Dendritic cell treated with granulocyte-macrophage colony-stimulating factor and Interleukin-4, amounts not matched to agents 40 ng/mL and 50 ng/mL, for 4 days (primary cell): Measurements from ENCODE around the gene PRR14.
"Not testable (repeated sequence)": the region's sequence is repeated elsewhere in the genome, so short reads cannot be mapped to it uniquely, and the experiment has no call there.

Experiments
- H3K27ac Mint-ChIP-seq: one replicate; pipeline ENCODE4 v1.8.0; 2022; ENCODE audit warnings: mild to moderate bottlenecking, mixed read lengths
- H3K27me3 Mint-ChIP-seq: one replicate; pipeline ENCODE4 v1.8.0; 2022; ENCODE audit warnings: mild to moderate bottlenecking, mixed read lengths
- H3K36me3 Mint-ChIP-seq: one replicate; pipeline ENCODE4 v1.8.0; 2022; ENCODE audit warnings: low read depth, mixed read lengths
- H3K4me1 Mint-ChIP-seq: one replicate; pipeline ENCODE4 v1.8.0; 2022; ENCODE audit warnings: low read depth, mixed read lengths
- H3K4me3 Mint-ChIP-seq: one replicate; pipeline ENCODE4 v1.8.0; 2022; ENCODE audit warnings: mild to moderate bottlenecking, moderate library complexity, mixed read lengths
- H3K9me3 Mint-ChIP-seq: one replicate; pipeline ENCODE4 v1.8.0; 2022; ENCODE audit warnings: mixed read lengths
- intact Hi-C: fragments of 100-400 bp; cut with micrococcal nuclease; formaldehyde crosslinking; loops from one replicate; pipeline ENCODE4 v1.15.0; 2022

The PRR14 gene

GRCh38 chr16:30619638-30620037 lies 31.1 kb upstream of the PRR14 start:
- Mint-ChIP-seq H3K4me1 (peaks cover 12% of the 10 kb centered on the region), H3K9me3 (no peaks in the 10 kb centered on the region), H3K27ac (no peak overlapping the region), H3K36me3 (no peaks in the 10 kb centered on the region), H3K4me3 (no peak overlapping the region), H3K27me3 (no peaks in the 10 kb centered on the region)
- intact Hi-C loops: no loop called here

GRCh38 chr16:30620169-30620568 lies 30.6 kb upstream of the PRR14 start:
- H3K27me3 Mint-ChIP-seq: no peaks in the 10 kb centered on the region
- H3K36me3 Mint-ChIP-seq: no peaks in the 10 kb centered on the region
- H3K4me1 Mint-ChIP-seq: peaks cover 11% of the 10 kb centered on the region
- H3K4me3 Mint-ChIP-seq: no peak overlapping the region
- H3K27ac Mint-ChIP-seq: no peak overlapping the region
- H3K9me3 Mint-ChIP-seq: no peaks in the 10 kb centered on the region
- intact Hi-C loops: no loop called here

- no peak overlapping the region for H3K27ac Mint-ChIP-seq
- H3K4me1 Mint-ChIP-seq: peaks cover 5% of the 10 kb centered on the region
- H3K36me3 Mint-ChIP-seq: no peaks in the 10 kb centered on the region
- no peaks in the 10 kb centered on the region for H3K9me3 Mint-ChIP-seq
- no peaks in the 10 kb centered on the region for H3K27me3 Mint-ChIP-seq
- intact Hi-C loops: no loop called here
- no peak overlapping the region for H3K4me3 Mint-ChIP-seq
Measured at GRCh38 chr16:30621765-30622164, 29.0 kb upstream of the PRR14 start.

GRCh38 chr16:30622455-30623032 lies 28.2 kb upstream of the PRR14 start:
- Mint-ChIP-seq H3K4me3 (no peak overlapping the region), H3K4me1 (peaks cover 5% of the 10 kb centered on the region), H3K9me3 (no peaks in the 10 kb centered on the region), H3K27me3 (no peaks in the 10 kb centered on the region), H3K36me3 (no peaks in the 10 kb centered on the region), H3K27ac (no peak overlapping the region)
- intact Hi-C loops: no loop called here

GRCh38 chr16:30623536-30624283 lies 27.1 kb upstream of the PRR14 start:
- H3K9me3 Mint-ChIP-seq: no peaks in the 10 kb centered on the region
- no peak overlapping the region for H3K27ac Mint-ChIP-seq
- no peak overlapping the region for H3K4me3 Mint-ChIP-seq
- intact Hi-C loops: no loop called here
- no peaks in the 10 kb centered on the region for H3K36me3 Mint-ChIP-seq
- no peaks in the 10 kb centered on the region for H3K27me3 Mint-ChIP-seq
- H3K4me1 Mint-ChIP-seq: peaks cover 8% of the 10 kb centered on the region

- H3K27me3 Mint-ChIP-seq: no peaks in the 10 kb centered on the region
- H3K4me1 Mint-ChIP-seq: peaks cover 11% of the 10 kb centered on the region
- intact Hi-C loops: no loop called here
- H3K36me3 Mint-ChIP-seq: no peaks in the 10 kb centered on the region
- no peak overlapping the region for H3K27ac Mint-ChIP-seq
- no peak overlapping the region for H3K4me3 Mint-ChIP-seq
- H3K9me3 Mint-ChIP-seq: no peaks in the 10 kb centered on the region
Measured at GRCh38 chr16:30626236-30626635, 24.5 kb upstream of the PRR14 start.

GRCh38 chr16:30628628-30629540 lies 21.9 kb upstream of the PRR14 start:
- Mint-ChIP-seq H3K27me3 (no peaks in the 10 kb centered on the region), H3K9me3 (no peaks in the 10 kb centered on the region), H3K4me1 (peaks cover 6% of the 10 kb centered on the region), H3K4me3 (peak overlapping the region; percentile 23), H3K36me3 (no peaks in the 10 kb centered on the region), H3K27ac (peak overlapping the region; percentile 41)
- intact Hi-C loops: no loop called here

- H3K4me3 Mint-ChIP-seq, H3K27ac Mint-ChIP-seq, H3K36me3 Mint-ChIP-seq, H3K27me3 Mint-ChIP-seq, H3K9me3 Mint-ChIP-seq: not testable (repeated sequence)
- H3K4me1 Mint-ChIP-seq: peaks cover 19% of the 10 kb centered on the region
- intact Hi-C loops: loop anchor here (10.0 kb wide), 1 partner anchor 62 kb away; the partner anchor contains the start of gene SRCAP
Measured at GRCh38 chr16:30632454-30632853, 18.3 kb upstream of the PRR14 start.

GRCh38 chr16:30633526-30633925 lies 17.2 kb upstream of the PRR14 start:
- intact Hi-C loops: loop anchor here (10.0 kb wide), 1 partner anchor 61 kb away; the partner anchor contains the start of gene SRCAP
- Mint-ChIP-seq H3K4me1 (peaks cover 18% of the 10 kb centered on the region), H3K36me3 (no peaks in the 10 kb centered on the region)

GRCh38 chr16:30636599-30636998 lies 14.2 kb upstream of the PRR14 start:
- intact Hi-C loops: loop anchor here (10.0 kb wide), 1 partner anchor 58 kb away; the partner anchor contains the start of gene SRCAP
- H3K36me3 Mint-ChIP-seq: no peaks in the 10 kb centered on the region
- peaks cover 13% of the 10 kb centered on the region for H3K4me1 Mint-ChIP-seq
- no peak overlapping the region for H3K4me3 Mint-ChIP-seq
- H3K27ac Mint-ChIP-seq: peak overlapping the region; percentile 36
- no peaks in the 10 kb centered on the region for H3K9me3 Mint-ChIP-seq
- H3K27me3 Mint-ChIP-seq: peaks cover 2% of the 10 kb centered on the region

More at GRCh38 chr16:30633526-30633925, 17.2 kb upstream of the PRR14 start:
- Mint-ChIP-seq H3K4me3 (peak overlapping the region; percentile 77), H3K27me3 (no peaks in the 10 kb centered on the region), H3K27ac (peak overlapping the region; percentile 93), H3K9me3 (no peaks in the 10 kb centered on the region)

GRCh38 chr16:30637139-30637538 lies 13.6 kb upstream of the PRR14 start:
- H3K36me3 Mint-ChIP-seq, H3K9me3 Mint-ChIP-seq, H3K4me3 Mint-ChIP-seq, H3K27me3 Mint-ChIP-seq: not testable (repeated sequence)
- intact Hi-C loops: loop anchor here (10.0 kb wide), 1 partner anchor 58 kb away; the partner anchor contains the start of gene SRCAP
- Mint-ChIP-seq H3K27ac (peak overlapping the region; percentile 20), H3K4me1 (peaks cover 13% of the 10 kb centered on the region)

GRCh38 chr16:30637944-30638343 lies 12.8 kb upstream of the PRR14 start:
- no peaks in the 10 kb centered on the region for H3K36me3 Mint-ChIP-seq
- H3K9me3 Mint-ChIP-seq: no peaks in the 10 kb centered on the region
- intact Hi-C loops: loop anchor here (10.0 kb wide), 1 partner anchor 57 kb away; the partner anchor contains the start of gene SRCAP
- H3K27me3 Mint-ChIP-seq: peaks cover 2% of the 10 kb centered on the region
- peak overlapping the region; percentile 20 for H3K27ac Mint-ChIP-seq
- peaks cover 13% of the 10 kb centered on the region for H3K4me1 Mint-ChIP-seq
- no peak overlapping the region for H3K4me3 Mint-ChIP-seq

GRCh38 chr16:30641378-30641982 lies 9.3 kb upstream of the PRR14 start:
- intact Hi-C loops: no loop called here
- Mint-ChIP-seq H3K9me3 (no peaks in the 10 kb centered on the region), H3K27me3 (peaks cover 2% of the 10 kb centered on the region), H3K4me3 (no peak overlapping the region), H3K36me3 (no peaks in the 10 kb centered on the region), H3K4me1 (peaks cover 12% of the 10 kb centered on the region), H3K27ac (no peak overlapping the region)
